Fibroblast of villous mesenchyme (primary cell): Measurements from ENCODE around the gene TMX2. TPM values are rescaled to one million over a fixed set of nuclear protein-coding genes. Genes with fewer than 3 reads are reported as not detected.

Experiments used
- DNase-seq: peaks from one replicate; pipeline ENCODE4 v3.0.0-alpha.2; 2010; ENCODE audit warnings: low read depth
- H3K4me3 ChIP-seq: 2 replicates; pipeline ENCODE4 v1.5.1; 2011; ENCODE audit warnings: low read depth, mild to moderate bottlenecking, low read length
- total RNA-seq: library from RNA; depleted of rRNA; stranded (reverse); fragments of >200 nt; gene quantifications from 2 replicates; pipeline ENCODE4 v1.2.3, GENCODE V29; 2012
- TF ChIP-seq, protein P1 (sequence below): IDR thresholded peaks from 2 replicates; pipeline ENCODE4 v1.5.1; 2012; ENCODE audit warnings: low read depth, mild to moderate bottlenecking, low read length; ENCODE audit not compliant: insufficient read depth

Gene TMX2
- total RNA-seq, 1 donor = 79.9 TPM

- peak within 1 kb of the TSS; percentile 86 for H3K4me3 ChIP-seq
- DNase-seq = peak; percentile 98
- TF ChIP-seq, protein P1, sequence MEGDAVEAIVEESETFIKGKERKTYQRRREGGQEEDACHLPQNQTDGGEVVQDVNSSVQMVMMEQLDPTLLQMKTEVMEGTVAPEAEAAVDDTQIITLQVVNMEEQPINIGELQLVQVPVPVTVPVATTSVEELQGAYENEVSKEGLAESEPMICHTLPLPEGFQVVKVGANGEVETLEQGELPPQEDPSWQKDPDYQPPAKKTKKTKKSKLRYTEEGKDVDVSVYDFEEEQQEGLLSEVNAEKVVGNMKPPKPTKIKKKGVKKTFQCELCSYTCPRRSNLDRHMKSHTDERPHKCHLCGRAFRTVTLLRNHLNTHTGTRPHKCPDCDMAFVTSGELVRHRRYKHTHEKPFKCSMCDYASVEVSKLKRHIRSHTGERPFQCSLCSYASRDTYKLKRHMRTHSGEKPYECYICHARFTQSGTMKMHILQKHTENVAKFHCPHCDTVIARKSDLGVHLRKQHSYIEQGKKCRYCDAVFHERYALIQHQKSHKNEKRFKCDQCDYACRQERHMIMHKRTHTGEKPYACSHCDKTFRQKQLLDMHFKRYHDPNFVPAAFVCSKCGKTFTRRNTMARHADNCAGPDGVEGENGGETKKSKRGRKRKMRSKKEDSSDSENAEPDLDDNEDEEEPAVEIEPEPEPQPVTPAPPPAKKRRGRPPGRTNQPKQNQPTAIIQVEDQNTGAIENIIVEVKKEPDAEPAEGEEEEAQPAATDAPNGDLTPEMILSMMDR = no peak
These were observed 29.0 kb downstream of the TMX2 start, which contains the start of gene SELENOH for GRCh38 chr11:57741132-57742086. Gene SELENOH, plus strand, starts transcription at chr11:57741491. Its CDS starts 105 bp downstream, at chr11:57741596.

- peak overlapping the region; percentile 86 for H3K4me3 ChIP-seq
- DNase-seq = no peak
- TF ChIP-seq, protein P1 = no peak
These were observed 29.7 kb downstream of the TMX2 start for GRCh38 chr11:57742087-57742452.

- H3K4me3 ChIP-seq = no peak overlapping the region
- DNase-seq = no peak
- TF ChIP-seq, protein P1 = no peak
These were observed 32.0 kb downstream of the TMX2 start for GRCh38 chr11:57744357-57744756.

- DNase-seq = no peak
- no peak overlapping the region for H3K4me3 ChIP-seq
- TF ChIP-seq, protein P1 = no peak
These were observed 32.8 kb downstream of the TMX2 start for GRCh38 chr11:57745206-57745605.

DNA sequence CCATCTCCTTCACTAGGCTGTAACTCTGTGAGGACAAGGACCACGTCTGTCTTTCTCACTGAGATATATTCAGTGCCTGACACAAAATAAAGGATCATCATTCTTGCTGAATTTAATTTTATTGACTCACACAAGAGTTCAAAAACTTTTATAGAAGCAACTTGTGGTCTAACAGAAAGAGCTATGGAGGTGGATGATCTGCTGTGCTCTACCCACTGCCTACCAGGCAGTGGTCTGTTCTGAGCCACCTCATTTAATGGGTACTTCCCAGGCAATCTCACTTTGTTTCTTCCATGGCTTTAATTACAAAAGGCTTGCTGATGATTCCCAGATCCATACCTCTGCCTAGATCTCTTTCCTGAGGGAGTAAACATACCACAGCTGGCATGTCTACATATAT is 34.5 kb downstream of the TMX2 start:
- TF ChIP-seq, protein P1 = no peak
- DNase-seq = no peak
- no peak overlapping the region for H3K4me3 ChIP-seq

DNA sequence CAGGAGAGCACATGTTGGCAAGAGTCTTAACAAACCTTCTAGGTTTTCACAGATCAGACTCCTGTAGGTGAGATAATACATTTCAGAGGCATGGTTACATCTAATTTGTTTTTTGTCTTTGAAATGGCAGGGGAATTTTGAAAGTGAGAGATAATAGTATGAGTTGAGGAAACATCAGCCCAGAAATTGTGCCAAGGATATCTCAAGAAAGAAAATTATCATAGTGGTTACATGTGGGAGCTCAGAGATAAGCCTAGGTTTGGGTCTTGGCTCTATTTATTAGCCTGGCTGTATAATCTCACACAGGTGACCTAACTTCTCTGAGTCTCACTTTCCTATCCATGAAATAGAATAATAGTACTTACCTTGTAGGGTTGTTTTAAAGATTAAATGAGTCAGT is 38.8 kb downstream of the TMX2 start:
- no peak overlapping the region for H3K4me3 ChIP-seq
- TF ChIP-seq, protein P1 = no peak
- DNase-seq = no peak
